Measurements from ENCODE around the gene SEMA7A.

Gene SEMA7A

DNA sequence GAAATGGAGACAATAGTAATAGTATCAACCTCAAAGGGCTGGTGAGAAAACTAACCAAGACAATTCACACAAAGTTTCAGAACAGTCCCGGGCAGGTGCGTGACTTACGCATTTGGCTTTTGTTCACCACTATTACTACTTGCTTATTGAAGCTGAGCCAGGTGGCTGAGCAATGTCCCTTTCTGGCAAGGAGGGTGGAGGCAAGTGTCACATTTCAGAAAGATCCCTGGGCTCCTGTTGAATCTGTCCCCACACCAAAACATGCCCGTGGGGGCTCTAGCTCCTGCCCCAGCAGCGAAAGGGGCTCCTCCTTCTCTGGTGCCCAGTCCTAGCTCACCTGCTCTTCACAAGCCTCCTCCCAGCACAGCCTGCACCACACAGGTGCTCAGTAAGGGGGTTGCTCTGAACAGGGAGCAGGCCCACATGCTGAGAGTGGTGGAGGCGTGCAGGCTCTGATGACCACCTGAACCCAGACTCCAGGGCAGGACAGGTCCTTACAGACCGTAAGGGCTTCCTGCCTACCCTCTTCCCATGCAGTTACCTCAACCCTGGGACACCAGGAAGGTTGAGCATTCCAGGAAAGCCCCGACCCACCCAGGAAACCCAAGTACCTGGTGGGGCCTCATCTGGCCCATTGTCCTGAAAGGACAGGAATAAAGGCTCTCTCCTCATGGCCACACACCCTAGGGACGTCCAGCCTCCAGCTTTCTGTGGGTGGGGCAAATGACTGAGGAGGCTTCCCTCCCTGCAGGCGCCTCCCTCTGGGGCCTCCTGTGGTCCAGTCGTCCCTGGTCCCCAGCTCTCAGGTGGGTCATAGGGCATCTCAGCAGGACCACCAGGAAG is 32.6 kb downstream of the SEMA7A start:
- H3K9me3 ChIP-seq (ENCODE audit: insufficient read depth, low read length): no peaks in the 10 kb centered on the region
- TF ChIP-seq CTCF (IDR thresholded peaks at IDR 0.05; ENCODE audit: low read depth, low read length) (no peak), EZH2phosphoT487 (IDR thresholded peaks at IDR 0.05; ENCODE audit: low read depth) (no peak)

DNA sequence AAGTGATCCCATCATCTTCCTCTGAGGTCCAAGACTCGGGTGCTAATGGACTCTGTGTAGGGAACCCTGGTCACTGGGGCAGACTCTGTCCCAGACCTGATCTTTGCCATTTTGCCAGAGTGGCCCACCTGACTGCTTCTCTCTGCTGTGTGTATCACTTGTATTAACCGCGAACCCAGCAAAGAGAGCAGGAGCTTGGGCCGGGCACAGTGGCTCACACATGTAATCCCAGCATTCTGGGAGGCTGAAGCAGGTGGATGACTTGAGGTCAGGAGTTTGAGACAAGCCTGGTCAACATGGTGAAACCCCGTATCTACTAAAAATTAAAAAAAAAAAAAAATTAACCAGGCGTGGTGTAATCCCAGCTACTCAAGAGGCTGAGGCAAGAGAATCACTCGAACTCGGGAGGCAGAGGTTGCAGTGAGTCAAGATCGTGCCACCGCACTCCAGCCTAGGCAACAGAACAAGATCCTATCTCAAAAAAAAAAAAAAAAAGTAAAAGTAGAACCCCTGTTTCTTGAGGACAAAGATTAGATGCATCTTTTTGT is 33.4 kb downstream of the SEMA7A start:
- H3K4me1 ChIP-seq (ENCODE audit: low read length): peaks cover 99% of the 10 kb centered on the region
- H3K4me3 ChIP-seq (ENCODE audit: low read length): peak overlapping the region; percentile 37
- H3K9ac ChIP-seq (ENCODE audit: low read length): peak overlapping the region; percentile 79
- H3K79me2 ChIP-seq (ENCODE audit: low read length): peaks cover 35% of the 10 kb centered on the region
- no peaks in the 10 kb centered on the region for H3K9me3 ChIP-seq (ENCODE audit: insufficient read depth, low read length)
- peak overlapping the region; percentile 76 for H3K4me2 ChIP-seq (ENCODE audit: low read length)
- peak overlapping the region; percentile 95 for H3K27ac ChIP-seq (ENCODE audit: low read length)
- peaks cover 15% of the 10 kb centered on the region for H3K36me3 ChIP-seq (replicated peaks; ENCODE audit: low read depth, low read length)
- no peak for TF ChIP-seq CTCF (IDR thresholded peaks at IDR 0.05; ENCODE audit: low read depth, low read length)
- no peak for TF ChIP-seq EZH2phosphoT487 (IDR thresholded peaks at IDR 0.05; ENCODE audit: low read depth)
- H2AFZ ChIP-seq (ENCODE audit: low read depth, low read length): no peak overlapping the region
- no peaks in the 10 kb centered on the region for H4K20me1 ChIP-seq (ENCODE audit: insufficient read depth, low read length)
- no peaks in the 10 kb centered on the region for H3K27me3 ChIP-seq (ENCODE audit: low read depth, low read length)

More for the DNA sequence above, 32.6 kb downstream of the SEMA7A start:
- H3K79me2 ChIP-seq (ENCODE audit: low read length): peaks cover 31% of the 10 kb centered on the region
- H3K4me3 ChIP-seq (ENCODE audit: low read length): peak overlapping the region; percentile 37; the same call in 1 of the 2 replicates
- H3K36me3 ChIP-seq (replicated peaks; ENCODE audit: low read depth, low read length): peaks cover 23% of the 10 kb centered on the region
- peak overlapping the region; percentile 79 for H3K9ac ChIP-seq (ENCODE audit: low read length)
- no peak overlapping the region for H2AFZ ChIP-seq (ENCODE audit: low read depth, low read length)
- peak overlapping the region; percentile 95 for H3K27ac ChIP-seq (ENCODE audit: low read length)
- H3K4me1 ChIP-seq (ENCODE audit: low read length): peaks cover 99% of the 10 kb centered on the region
- no peaks in the 10 kb centered on the region for H4K20me1 ChIP-seq (ENCODE audit: insufficient read depth, low read length)
- peak overlapping the region; percentile 76 for H3K4me2 ChIP-seq (ENCODE audit: low read length)
- H3K27me3 ChIP-seq (ENCODE audit: low read depth, low read length): no peaks in the 10 kb centered on the region

GRCh38 chr15:74399511-74400312 is 34.0 kb downstream of the SEMA7A start:
- H3K27me3 ChIP-seq (ENCODE audit: low read depth, low read length): no peaks in the 10 kb centered on the region

More at GRCh38 chr15:74399511-74400312, 34.0 kb downstream of the SEMA7A start:
- H3K9ac ChIP-seq (ENCODE audit: low read length): peak overlapping the region; percentile 79
- peak overlapping the region; percentile 76 for H3K4me2 ChIP-seq (ENCODE audit: low read length)
- no peak overlapping the region for H2AFZ ChIP-seq (ENCODE audit: low read depth, low read length)
- peak overlapping the region; percentile 11 for H3K4me3 ChIP-seq (ENCODE audit: low read length)
- no peaks in the 10 kb centered on the region for H4K20me1 ChIP-seq (ENCODE audit: insufficient read depth, low read length)
- no peaks in the 10 kb centered on the region for H3K9me3 ChIP-seq (ENCODE audit: insufficient read depth, low read length)
- peaks cover 99% of the 10 kb centered on the region for H3K4me1 ChIP-seq (ENCODE audit: low read length)
- peaks cover 40% of the 10 kb centered on the region for H3K79me2 ChIP-seq (ENCODE audit: low read length)
- no peak for TF ChIP-seq CTCF (IDR thresholded peaks at IDR 0.05; ENCODE audit: low read depth, low read length)
- no peak for TF ChIP-seq EZH2phosphoT487 (IDR thresholded peaks at IDR 0.05; ENCODE audit: low read depth)
- H3K36me3 ChIP-seq (replicated peaks; ENCODE audit: low read depth, low read length): peaks cover 13% of the 10 kb centered on the region
- peak overlapping the region; percentile 95 for H3K27ac ChIP-seq (ENCODE audit: low read length)

Data from OCI-LY3 (cell line).